ENCODE results near the gene HECW1.

HECW1 gene

DNA sequence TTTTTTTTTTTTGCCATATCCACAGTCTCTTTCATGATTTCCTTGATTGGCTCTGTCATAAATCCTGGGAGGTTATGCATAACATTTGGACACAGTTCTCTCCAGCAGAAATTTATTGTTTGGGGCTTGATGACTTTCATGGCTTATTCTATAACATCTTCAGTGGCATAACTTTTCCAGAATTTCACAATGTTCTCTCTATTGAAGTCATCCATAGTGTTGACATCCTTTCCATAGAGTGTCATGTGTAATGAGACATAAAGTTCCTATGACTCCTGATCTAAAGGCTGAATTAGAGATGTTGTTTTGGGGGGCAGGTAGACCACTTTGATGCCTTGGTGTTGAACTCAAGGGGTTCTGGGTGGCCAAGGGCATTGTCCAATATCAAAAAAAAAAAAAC is 433.8 kb downstream of the HECW1 start:
- Histone ChIP-seq H3K36me3 (ENCODE audit: insufficient read depth, low read length) (no peaks in the 10 kb centered on the region), H3K9me3 (ENCODE audit: low read depth, low read length) (no peaks in the 10 kb centered on the region), H3K9ac (ENCODE audit: insufficient read length) (no peak overlapping the region), H3K4me3 (no peak overlapping the region), H3K27ac (no peak overlapping the region)
- no peak for DNase-seq (ENCODE audit: low read depth, low spot score)
- TF ChIP-seq POLR2AphosphoS5 (IDR thresholded peaks at IDR 0.05; ENCODE audit: borderline replicate concordance, low read depth, low read length) = no peak
- TF ChIP-seq FOXP2 (optimal IDR thresholded peaks at IDR 0.05; ENCODE audit: control extremely low read depth, extremely low read length, insufficient read depth) = no peak
- TF ChIP-seq EZH2 (IDR thresholded peaks at IDR 0.05) = no peak

DNA sequence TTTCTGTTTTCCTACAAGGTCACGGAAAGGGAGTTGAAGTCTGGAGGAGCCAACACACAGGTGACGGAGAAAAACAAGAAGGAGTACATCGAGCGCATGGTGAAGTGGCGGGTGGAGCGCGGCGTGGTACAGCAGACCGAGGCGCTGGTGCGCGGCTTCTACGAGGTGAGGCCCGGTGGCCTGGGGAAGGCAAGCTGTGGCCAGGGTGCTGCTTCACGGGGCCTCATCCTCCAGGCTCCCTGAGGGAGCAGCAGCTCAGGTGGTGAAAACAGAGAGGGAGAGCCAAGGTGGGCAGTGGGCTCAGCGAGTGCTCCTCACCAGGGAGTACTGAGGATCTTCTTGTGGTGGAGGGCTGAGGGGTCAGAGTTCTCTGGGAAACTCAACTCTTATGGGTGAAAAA is 438.0 kb downstream of the HECW1 start:
- DNase-seq (ENCODE audit: low read depth, low spot score) = no peak
- Histone ChIP-seq H3K27ac (no peak overlapping the region), H3K36me3 (ENCODE audit: insufficient read depth, low read length) (no peaks in the 10 kb centered on the region), H3K9me3 (ENCODE audit: low read depth, low read length) (no peaks in the 10 kb centered on the region), H3K4me3 (no peak overlapping the region), H3K9ac (ENCODE audit: insufficient read length) (no peak overlapping the region)
- no peak for TF ChIP-seq FOXP2 (optimal IDR thresholded peaks at IDR 0.05; ENCODE audit: control extremely low read depth, extremely low read length, insufficient read depth)
- no peak for TF ChIP-seq POLR2AphosphoS5 (IDR thresholded peaks at IDR 0.05; ENCODE audit: borderline replicate concordance, low read depth, low read length)

DNA sequence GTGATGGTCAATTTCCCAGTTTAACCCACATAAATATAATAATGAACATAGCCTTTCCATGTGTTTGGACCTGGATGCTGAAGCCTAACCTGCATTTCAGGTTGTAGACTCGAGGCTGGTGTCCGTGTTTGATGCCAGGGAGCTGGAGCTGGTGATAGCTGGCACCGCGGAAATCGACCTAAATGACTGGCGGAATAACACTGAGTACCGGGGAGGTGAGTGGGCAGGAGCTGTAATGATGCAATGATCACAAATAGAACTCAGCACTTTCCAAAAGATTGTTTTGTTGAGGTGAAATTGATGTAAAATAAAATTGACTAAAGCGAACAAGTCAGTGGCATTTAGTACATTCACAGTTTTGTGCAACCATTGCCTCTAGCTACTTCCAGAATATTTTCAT is 439.7 kb downstream of the HECW1 start:
- no peak overlapping the region for H3K27ac ChIP-seq
- no peak overlapping the region for H3K4me3 ChIP-seq
- H3K9me3 ChIP-seq (ENCODE audit: low read depth, low read length) = no peaks in the 10 kb centered on the region
- TF ChIP-seq POLR2AphosphoS5 (IDR thresholded peaks at IDR 0.05; ENCODE audit: borderline replicate concordance, low read depth, low read length) = no peak
- no peak for TF ChIP-seq EZH2 (IDR thresholded peaks at IDR 0.05)
- no peak for TF ChIP-seq FOXP2 (optimal IDR thresholded peaks at IDR 0.05; ENCODE audit: control extremely low read depth, extremely low read length, insufficient read depth)
- H3K9ac ChIP-seq (ENCODE audit: insufficient read length) = no peak overlapping the region
- no peak for DNase-seq (ENCODE audit: low read depth, low spot score)
- no peaks in the 10 kb centered on the region for H3K36me3 ChIP-seq (ENCODE audit: insufficient read depth, low read length)

DNA sequence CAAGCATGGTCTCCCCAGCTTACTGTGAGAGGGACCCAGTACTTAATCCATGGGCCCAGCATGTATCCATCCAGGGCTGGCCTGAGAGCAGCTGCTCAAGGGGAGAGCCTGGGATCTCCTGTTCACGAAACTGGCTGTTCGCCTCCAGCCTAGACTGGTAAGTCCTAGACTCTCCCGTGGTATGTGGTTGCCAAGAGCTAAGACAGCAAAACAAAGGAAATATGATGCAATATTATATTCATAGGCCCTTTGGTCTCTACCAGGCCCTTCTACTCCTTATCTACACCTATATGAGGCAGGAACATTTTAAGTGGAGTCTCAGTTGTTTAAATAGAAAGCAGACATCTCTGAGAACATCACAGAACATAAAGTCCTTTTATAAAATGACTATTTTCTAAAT is 441.6 kb downstream of the HECW1 start:
- TF ChIP-seq POLR2AphosphoS5 (IDR thresholded peaks at IDR 0.05; ENCODE audit: borderline replicate concordance, low read depth, low read length) (no peak), EZH2 (IDR thresholded peaks at IDR 0.05) (no peak), FOXP2 (optimal IDR thresholded peaks at IDR 0.05; ENCODE audit: control extremely low read depth, extremely low read length, insufficient read depth) (no peak)
- no peak overlapping the region for H3K4me3 ChIP-seq
- DNase-seq (ENCODE audit: low read depth, low spot score) = no peak
- no peaks in the 10 kb centered on the region for H3K36me3 ChIP-seq (ENCODE audit: insufficient read depth, low read length)
- H3K27ac ChIP-seq = no peak overlapping the region
- H3K9ac ChIP-seq (ENCODE audit: insufficient read length) = no peak overlapping the region
- H3K9me3 ChIP-seq (ENCODE audit: low read depth, low read length) = no peaks in the 10 kb centered on the region

DNA sequence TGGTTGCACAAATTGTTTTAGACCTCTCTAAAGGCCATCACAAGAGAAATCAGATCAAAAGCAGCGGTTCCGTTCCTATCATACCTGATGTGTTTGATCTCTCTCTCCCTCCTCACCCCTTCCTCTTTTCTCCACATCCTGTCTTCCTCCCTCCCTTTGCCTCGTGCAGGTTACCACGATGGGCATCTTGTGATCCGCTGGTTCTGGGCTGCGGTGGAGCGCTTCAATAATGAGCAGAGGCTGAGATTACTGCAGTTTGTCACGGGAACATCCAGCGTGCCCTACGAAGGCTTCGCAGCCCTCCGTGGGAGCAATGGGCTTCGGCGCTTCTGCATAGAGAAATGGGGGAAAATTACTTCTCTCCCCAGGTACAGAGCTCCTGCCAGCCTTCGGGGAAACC is 442.0 kb downstream of the HECW1 start:
- Histone ChIP-seq H3K9ac (ENCODE audit: insufficient read length) (no peak overlapping the region), H3K4me3 (no peak overlapping the region), H3K27ac (no peak overlapping the region), H3K9me3 (ENCODE audit: low read depth, low read length) (no peaks in the 10 kb centered on the region), H3K36me3 (ENCODE audit: insufficient read depth, low read length) (no peaks in the 10 kb centered on the region)
- TF ChIP-seq EZH2 (IDR thresholded peaks at IDR 0.05) = no peak
- TF ChIP-seq FOXP2 (optimal IDR thresholded peaks at IDR 0.05; ENCODE audit: control extremely low read depth, extremely low read length, insufficient read depth) = no peak
- TF ChIP-seq POLR2AphosphoS5 (IDR thresholded peaks at IDR 0.05; ENCODE audit: borderline replicate concordance, low read depth, low read length) = no peak
- no peak for DNase-seq (ENCODE audit: low read depth, low spot score)

DNA sequence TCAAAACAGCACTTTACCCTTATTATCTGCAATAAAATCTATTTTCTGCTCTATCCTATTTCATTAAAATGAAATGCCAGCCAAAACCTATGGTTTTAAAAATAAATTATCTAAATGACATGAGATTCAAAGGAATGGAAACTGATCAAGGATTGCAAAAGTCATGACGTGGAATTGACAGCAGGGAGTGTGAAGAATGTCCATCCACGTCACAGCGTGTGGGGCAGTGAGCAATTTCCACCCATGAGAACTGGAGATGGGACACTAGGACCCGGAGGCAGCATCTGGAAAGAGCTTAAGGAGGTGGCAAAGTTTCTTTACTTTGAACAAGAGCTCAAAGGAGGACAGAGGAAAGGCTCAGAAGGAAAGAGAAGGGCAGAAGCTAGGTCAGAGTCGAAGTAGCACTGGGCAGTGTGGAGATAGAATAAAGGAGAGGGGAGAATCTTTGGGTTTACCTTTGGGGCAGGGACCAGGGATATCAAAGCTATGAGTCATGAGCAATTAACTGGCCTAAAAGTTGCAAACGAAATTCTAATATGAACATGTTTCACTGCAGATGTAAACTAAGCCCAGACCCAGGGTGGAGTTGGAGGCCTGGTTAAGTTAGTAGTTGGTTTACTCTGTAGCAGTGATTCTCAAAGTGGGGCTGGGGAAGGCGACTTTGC is 445.5 kb downstream of the HECW1 start:
- H3K27ac ChIP-seq = no peak overlapping the region
- no peak overlapping the region for H3K4me3 ChIP-seq
- no peaks in the 10 kb centered on the region for H3K36me3 ChIP-seq (ENCODE audit: insufficient read depth, low read length)
- no peaks in the 10 kb centered on the region for H3K9me3 ChIP-seq (ENCODE audit: low read depth, low read length)
- no peak overlapping the region for H3K9ac ChIP-seq (ENCODE audit: insufficient read length)
- no peak for TF ChIP-seq POLR2AphosphoS5 (IDR thresholded peaks at IDR 0.05; ENCODE audit: borderline replicate concordance, low read depth, low read length)
- no peak for TF ChIP-seq FOXP2 (optimal IDR thresholded peaks at IDR 0.05; ENCODE audit: control extremely low read depth, extremely low read length, insufficient read depth)
- TF ChIP-seq EZH2 (IDR thresholded peaks at IDR 0.05) = no peak
- DNase-seq (ENCODE audit: low read depth, low spot score) = no peak

DNA sequence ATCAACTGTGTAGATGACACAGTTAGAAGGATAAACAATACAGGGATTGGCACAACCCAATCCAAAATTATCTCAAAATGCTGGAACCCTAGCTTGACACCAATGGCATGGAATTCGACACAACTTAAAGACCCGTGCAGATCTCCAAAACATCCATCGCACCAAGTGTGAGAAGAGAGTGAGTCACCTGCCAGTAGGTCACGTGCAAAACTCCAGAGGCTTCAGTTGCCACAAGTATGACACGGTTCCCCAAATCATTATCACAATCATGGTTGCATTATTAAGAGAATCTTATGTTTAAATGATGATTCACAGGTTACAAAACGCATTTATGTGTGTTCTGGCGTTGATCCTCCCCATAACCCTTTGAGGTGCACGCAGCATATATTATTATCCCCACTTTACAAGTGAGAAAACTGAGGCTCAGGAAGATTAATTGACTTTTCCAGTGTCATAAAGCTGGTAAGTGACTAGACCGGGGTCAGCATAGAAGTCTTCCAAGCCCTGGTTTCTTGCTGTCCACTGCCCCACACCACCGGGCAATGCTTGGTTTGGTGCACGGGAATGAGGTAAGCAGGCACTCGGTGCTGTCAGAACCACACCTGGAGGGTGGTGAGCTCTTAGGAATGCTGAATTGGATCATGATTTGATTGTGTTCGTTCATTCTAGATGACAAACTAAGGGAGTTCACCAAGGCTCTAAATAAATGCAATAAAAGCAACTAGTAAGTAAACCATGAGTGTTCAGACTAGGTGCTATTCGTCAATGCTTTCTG is 446.9 kb downstream of the HECW1 start:
- no peak overlapping the region for H3K4me3 ChIP-seq
- no peak overlapping the region for H3K9ac ChIP-seq (ENCODE audit: insufficient read length)
- H3K36me3 ChIP-seq (ENCODE audit: insufficient read depth, low read length) = no peaks in the 10 kb centered on the region
- H3K9me3 ChIP-seq (ENCODE audit: low read depth, low read length) = no peaks in the 10 kb centered on the region
- DNase-seq (ENCODE audit: low read depth, low spot score) = no peak
- no peak for TF ChIP-seq FOXP2 (optimal IDR thresholded peaks at IDR 0.05; ENCODE audit: control extremely low read depth, extremely low read length, insufficient read depth)
- no peak for TF ChIP-seq POLR2AphosphoS5 (IDR thresholded peaks at IDR 0.05; ENCODE audit: borderline replicate concordance, low read depth, low read length)
- TF ChIP-seq EZH2 (IDR thresholded peaks at IDR 0.05) = no peak
- no peak overlapping the region for H3K27ac ChIP-seq

DNA sequence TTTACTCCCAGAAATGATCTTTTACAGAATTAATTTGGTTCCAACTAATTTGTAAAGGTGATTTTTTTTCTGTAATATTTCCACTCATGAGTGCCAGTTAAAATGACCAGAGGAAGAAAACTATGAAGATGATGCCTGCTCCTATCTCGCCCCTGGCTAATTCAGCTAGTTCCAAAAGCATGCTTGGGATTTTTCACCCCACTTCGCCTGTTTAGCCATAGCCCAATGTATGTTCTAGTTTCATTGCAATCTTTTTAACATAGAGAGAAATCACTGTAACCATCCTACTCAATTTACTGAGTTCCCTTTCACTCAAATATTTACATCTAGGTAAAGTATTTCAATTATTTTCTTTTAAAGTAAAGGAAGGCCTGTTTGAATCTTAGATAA is 447.5 kb downstream of the HECW1 start:
- TF ChIP-seq FOXP2 (optimal IDR thresholded peaks at IDR 0.05; ENCODE audit: control extremely low read depth, extremely low read length, insufficient read depth) = no peak
- TF ChIP-seq POLR2AphosphoS5 (IDR thresholded peaks at IDR 0.05; ENCODE audit: borderline replicate concordance, low read depth, low read length) = no peak
- no peak for TF ChIP-seq EZH2 (IDR thresholded peaks at IDR 0.05)
- no peak overlapping the region for H3K27ac ChIP-seq

More for the DNA sequence above, 447.5 kb downstream of the HECW1 start:
- H3K36me3 ChIP-seq (ENCODE audit: insufficient read depth, low read length) = no peaks in the 10 kb centered on the region
- no peak overlapping the region for H3K4me3 ChIP-seq
- no peaks in the 10 kb centered on the region for H3K9me3 ChIP-seq (ENCODE audit: low read depth, low read length)
- no peak for DNase-seq (ENCODE audit: low read depth, low spot score)
- H3K9ac ChIP-seq (ENCODE audit: insufficient read length) = no peak overlapping the region

Measured in SK-N-MC (cell line).